ENCODE results near the gene TP53. TPM values are rescaled to one million over a fixed set of nuclear protein-coding genes. Genes with fewer than 3 reads are reported as not detected.
A peak's percentile ranks its signal among the peaks of the same experiment; 100 is the strongest.

TP53 gene
- total RNA-seq, 8 experiments from 2014 or later = 11.6 to 136 (median 25.7) TPM

- in situ Hi-C loops (cut with MboI; ENCODE audit: low pct_unique_long_range_greater_than_20kb in 2 of 9, low sequenced_read_pairs in 9 of 9, unreplicated experiment in 9 of 9) = loop anchor here in 1 of 9 experiments (25.0 kb wide), 1 partner anchor 133 kb away; the partner anchor contains the start of gene KDM6B
- H3K27ac ChIP-seq = peak within 1 kb of the TSS; percentile 58 to 75
- ATAC-seq (replicated peaks in 6 of 8) = peak; percentile 53 to 84 (median 60)
Observed at GRCh38 chr17:7704601-7705268, 17.4 kb upstream of the TP53 start, which contains the start of gene EFNB3. Gene EFNB3, plus strand, starts transcription at chr17:7705202. Its CDS starts 397 bp downstream, at chr17:7705599.

GRCh38 chr17:7703584-7704479, 16.5 kb upstream of the TP53 start:
- 0 to 44% (median 17%) methylated on average over 2 to 9 of the region's 24 CpGs; no CpG with 5 or more reads in 4 of the 10 experiments for WGBS, 10 experiments
- Histone ChIP-seq H3K4me1 (replicated peaks in 1 of 2) (peaks cover 30 to 31% of the 10 kb centered on the region in 2 donors), H3K27ac (peak overlapping the region; percentile 10 to 41), H3K4me3 (peak overlapping the region; percentile 80 to 98 (median 93))
- ATAC-seq (replicated peaks in 6 of 8) = peak; percentile 63 to 80 (median 74)
- in situ Hi-C loops (cut with MboI; ENCODE audit: low pct_unique_long_range_greater_than_20kb in 2 of 9, low sequenced_read_pairs in 9 of 9, unreplicated experiment in 9 of 9) = loop anchor here in 1 of 9 experiments (25.0 kb wide), 1 partner anchor 133 kb away; the partner anchor contains the start of gene KDM6B

More at GRCh38 chr17:7704601-7705268, 17.4 kb upstream of the TP53 start, which contains the start of gene EFNB3:
- Histone ChIP-seq H3K4me1 (replicated peaks in 1 of 2) (peaks cover 30 to 31% of the 10 kb centered on the region in 2 donors), H3K4me3 (peak within 1 kb of the TSS; percentile 80 to 98 (median 93))
- 0 to 4% (median 0%) methylated on average over 1 to 5 of the region's 45 CpGs; no CpG with 5 or more reads in 6 of the 10 experiments for WGBS, 10 experiments

- 80 to 100% (median 80%) methylated on average over 1 of the region's 13 CpGs; no CpG with 5 or more reads in 7 of the 10 experiments for WGBS, 10 experiments
- peaks cover 30 to 31% of the 10 kb centered on the region in 2 donors for H3K4me1 ChIP-seq (replicated peaks in 1 of 2)
- in situ Hi-C loops (cut with MboI; ENCODE audit: low pct_unique_long_range_greater_than_20kb in 2 of 9, low sequenced_read_pairs in 9 of 9, unreplicated experiment in 9 of 9) = loop anchor here in 1 of 9 experiments (25.0 kb wide), 1 partner anchor 135 kb away; the partner anchor contains the start of gene KDM6B
- H3K4me3 ChIP-seq = no peak overlapping the region
- ATAC-seq (replicated peaks in 6 of 8) = no peak
- peak overlapping the region; percentile 41 to 43 for H3K27ac ChIP-seq
Observed at GRCh38 chr17:7702776-7703175, 15.5 kb upstream of the TP53 start.

GRCh38 chr17:7701681-7702080, 14.4 kb upstream of the TP53 start:
- 85 to 100% (median 93%) methylated on average over 2 to 10 of the region's 14 CpGs; no CpG with 5 or more reads in 6 of the 10 experiments for WGBS, 10 experiments
- no peak for ATAC-seq (replicated peaks in 6 of 8)
- Histone ChIP-seq H3K27ac (no peak overlapping the region), H3K4me1 (replicated peaks in 1 of 2) (peaks cover 22 to 25% of the 10 kb centered on the region in 2 donors), H3K4me3 (no peak overlapping the region)
- in situ Hi-C loops (cut with MboI; ENCODE audit: low pct_unique_long_range_greater_than_20kb in 2 of 9, low sequenced_read_pairs in 9 of 9, unreplicated experiment in 9 of 9) = loop anchor here in 1 of 9 experiments (25.0 kb wide), 1 partner anchor 136 kb away; the partner anchor contains the start of gene KDM6B

- H3K27ac ChIP-seq = no peak overlapping the region
- H3K4me1 ChIP-seq (replicated peaks in 1 of 2) = peaks cover 15 to 16% of the 10 kb centered on the region in 2 donors
- ATAC-seq (replicated peaks in 6 of 8) = no peak
- H3K4me3 ChIP-seq = no peak overlapping the region
- in situ Hi-C loops (cut with MboI; ENCODE audit: low pct_unique_long_range_greater_than_20kb in 2 of 9, low sequenced_read_pairs in 9 of 9, unreplicated experiment in 9 of 9) = loop anchor here in 1 of 9 experiments (25.0 kb wide), 1 partner anchor 137 kb away; the partner anchor contains the start of gene KDM6B
- WGBS, 10 experiments = 76 to 100% (median 91%) methylated on average over 1 to 5 of the region's 7 CpGs; no CpG with 5 or more reads in 2 of the 10 experiments
Observed at GRCh38 chr17:7700510-7700909, 13.2 kb upstream of the TP53 start.

GRCh38 chr17:7697828-7698588, 10.7 kb upstream of the TP53 start:
- 90 to 100% (median 98%) methylated on average over 1 to 4 of the region's 4 CpGs for WGBS, 10 experiments
- in situ Hi-C loops (cut with MboI; ENCODE audit: low pct_unique_long_range_greater_than_20kb in 2 of 9, low sequenced_read_pairs in 9 of 9, unreplicated experiment in 9 of 9) = no loop called here
- Histone ChIP-seq H3K4me1 (replicated peaks in 1 of 2) (peaks cover under 1 to 3% of the 10 kb centered on the region in 2 donors), H3K27ac (no peak overlapping the region), H3K4me3 (no peak overlapping the region)
- ATAC-seq (replicated peaks in 6 of 8) = no peak

GRCh38 chr17:7695586-7695985, 8.3 kb upstream of the TP53 start:
- Histone ChIP-seq H3K4me1 (replicated peaks in 1 of 2) (no peaks in the 10 kb centered on the region), H3K4me3 (no peak overlapping the region), H3K27ac (no peak overlapping the region)
- 86 to 100% (median 98%) methylated on average over 1 to 10 of the region's 10 CpGs; no CpG with 5 or more reads in 1 of the 10 experiments for WGBS, 10 experiments
- ATAC-seq (replicated peaks in 6 of 8) = no peak
- in situ Hi-C loops (cut with MboI; ENCODE audit: low pct_unique_long_range_greater_than_20kb in 2 of 9, low sequenced_read_pairs in 9 of 9, unreplicated experiment in 9 of 9) = no loop called here

- no peak for ATAC-seq (replicated peaks in 6 of 8)
- 0 to 40% (median 0%) methylated on average over 1 to 9 of the region's 13 CpGs; no CpG with 5 or more reads in 3 of the 10 experiments for WGBS, 10 experiments
- peak overlapping the region; percentile 45 to 95 (median 67) for H3K4me3 ChIP-seq
- no peak overlapping the region for H3K27ac ChIP-seq
- peaks cover 3 to 11% of the 10 kb centered on the region in 2 donors for H3K4me1 ChIP-seq (replicated peaks in 1 of 2)
- in situ Hi-C loops (cut with MboI; ENCODE audit: low pct_unique_long_range_greater_than_20kb in 2 of 9, low sequenced_read_pairs in 9 of 9, unreplicated experiment in 9 of 9) = no loop called here
Observed at GRCh38 chr17:7688808-7689316, 1.6 kb upstream of the TP53 start.

- 0 to 4% (median 0%) methylated on average over 1 to 14 of the region's 51 CpGs for WGBS, 10 experiments
- peak within 1 kb of the TSS; percentile 100 for H3K27ac ChIP-seq
- in situ Hi-C loops (cut with MboI; ENCODE audit: low pct_unique_long_range_greater_than_20kb in 2 of 9, low sequenced_read_pairs in 9 of 9, unreplicated experiment in 9 of 9) = no loop called here
- peak; percentile 77 to 86 (median 84) for ATAC-seq (replicated peaks in 6 of 8)
- H3K4me1 ChIP-seq (replicated peaks in 1 of 2) = peaks cover 4 to 11% of the 10 kb centered on the region in 2 donors
- H3K4me3 ChIP-seq = peak within 1 kb of the TSS; percentile 45 to 95 (median 67)
Observed at GRCh38 chr17:7687908-7688807, 868 bp upstream of the TP53 start, which contains the start of gene WRAP53. Gene WRAP53, plus strand, starts transcription at chr17:7688477. Its CDS starts 172 bp downstream, at chr17:7688649.

- Histone ChIP-seq H3K4me3 (peak overlapping the region; percentile 45 to 95 (median 67)), H3K4me1 (replicated peaks in 1 of 2) (peaks cover 4 to 11% of the 10 kb centered on the region in 2 donors), H3K27ac (peak overlapping the region; percentile 100)
- ATAC-seq (replicated peaks in 6 of 8) = peak; percentile 38 to 61 (median 50)
- in situ Hi-C loops (cut with MboI; ENCODE audit: low pct_unique_long_range_greater_than_20kb in 2 of 9, low sequenced_read_pairs in 9 of 9, unreplicated experiment in 9 of 9) = no loop called here
- 0 to 3% (median 0%) methylated on average over 1 to 20 of the region's 30 CpGs for WGBS, 10 experiments
Observed at GRCh38 chr17:7686222-7687071, 843 bp downstream of the TP53 start.

Measured in motor neuron (in vitro differentiated cells).